Measurements from ENCODE around the gene DAZAP2.
"Not testable (repeated sequence)": the region's sequence is repeated elsewhere in the genome, so short reads cannot be mapped to it uniquely, and the experiment has no call there.

DAZAP2 gene

DNA sequence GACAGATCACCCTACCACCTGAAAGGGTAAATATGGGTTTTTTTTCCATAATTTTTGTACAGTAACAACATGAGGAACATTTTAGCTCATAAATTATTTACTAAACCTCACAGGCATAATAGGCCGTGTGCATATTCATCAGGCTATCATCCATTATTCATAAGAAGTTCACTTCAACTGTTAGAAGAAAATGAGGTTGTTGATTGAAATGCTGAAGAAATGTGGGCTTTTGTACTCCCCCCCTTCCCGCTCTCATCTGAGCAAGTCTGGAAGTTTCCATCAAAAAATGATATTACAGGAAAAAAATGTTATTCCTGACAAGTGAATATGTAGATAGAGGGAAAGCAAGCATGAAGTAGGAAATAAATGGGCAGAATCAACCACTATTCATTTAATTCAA, 12.9 kb upstream of the DAZAP2 start:
- DNase-seq (ENCODE audit: low read depth) = no peak
- no peak overlapping the region for H3K4me3 ChIP-seq (ENCODE audit: low read depth, low read length)
- no peak for TF ChIP-seq POLR2A (IDR thresholded peaks at IDR 0.05; ENCODE audit: extremely low read depth, insufficient read length)

DNA sequence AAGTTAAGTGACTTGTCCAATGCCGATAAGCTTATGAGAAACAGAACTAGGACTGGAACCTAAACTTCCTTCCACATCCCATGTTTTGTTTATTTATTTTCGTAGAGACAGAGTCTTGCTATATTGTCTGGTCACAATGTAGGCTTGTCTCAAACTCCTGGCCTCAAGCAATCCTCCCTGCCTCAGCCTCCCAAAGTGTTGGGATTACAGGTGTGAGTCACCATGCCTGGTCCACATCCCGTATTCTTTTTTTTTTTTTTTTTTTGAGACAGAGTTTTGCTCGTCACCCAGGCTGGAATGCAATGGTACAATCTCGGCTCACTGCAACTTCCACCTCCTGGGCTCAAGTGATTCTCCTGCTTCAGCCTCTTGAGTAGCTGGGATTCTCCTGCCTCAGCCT, 11.5 kb upstream of the DAZAP2 start:
- not testable (repeated sequence) for H3K4me3 ChIP-seq (ENCODE audit: low read depth, low read length); DNase-seq (ENCODE audit: low read depth)

GRCh38 chr12:51227962-51228361, 10.7 kb upstream of the DAZAP2 start:
- H3K4me3 ChIP-seq (ENCODE audit: low read depth, low read length) = no peak overlapping the region
- TF ChIP-seq POLR2A (IDR thresholded peaks at IDR 0.05; ENCODE audit: extremely low read depth, insufficient read length) (no peak), MYC (IDR thresholded peaks at IDR 0.05; ENCODE audit: low read depth, low read length) (no peak)
- TF ChIP-seq, protein P1, sequence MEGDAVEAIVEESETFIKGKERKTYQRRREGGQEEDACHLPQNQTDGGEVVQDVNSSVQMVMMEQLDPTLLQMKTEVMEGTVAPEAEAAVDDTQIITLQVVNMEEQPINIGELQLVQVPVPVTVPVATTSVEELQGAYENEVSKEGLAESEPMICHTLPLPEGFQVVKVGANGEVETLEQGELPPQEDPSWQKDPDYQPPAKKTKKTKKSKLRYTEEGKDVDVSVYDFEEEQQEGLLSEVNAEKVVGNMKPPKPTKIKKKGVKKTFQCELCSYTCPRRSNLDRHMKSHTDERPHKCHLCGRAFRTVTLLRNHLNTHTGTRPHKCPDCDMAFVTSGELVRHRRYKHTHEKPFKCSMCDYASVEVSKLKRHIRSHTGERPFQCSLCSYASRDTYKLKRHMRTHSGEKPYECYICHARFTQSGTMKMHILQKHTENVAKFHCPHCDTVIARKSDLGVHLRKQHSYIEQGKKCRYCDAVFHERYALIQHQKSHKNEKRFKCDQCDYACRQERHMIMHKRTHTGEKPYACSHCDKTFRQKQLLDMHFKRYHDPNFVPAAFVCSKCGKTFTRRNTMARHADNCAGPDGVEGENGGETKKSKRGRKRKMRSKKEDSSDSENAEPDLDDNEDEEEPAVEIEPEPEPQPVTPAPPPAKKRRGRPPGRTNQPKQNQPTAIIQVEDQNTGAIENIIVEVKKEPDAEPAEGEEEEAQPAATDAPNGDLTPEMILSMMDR (IDR thresholded peaks at IDR 0.05; ENCODE audit: low read depth, low read length) = no peak
- TF ChIP-seq, protein P2, sequence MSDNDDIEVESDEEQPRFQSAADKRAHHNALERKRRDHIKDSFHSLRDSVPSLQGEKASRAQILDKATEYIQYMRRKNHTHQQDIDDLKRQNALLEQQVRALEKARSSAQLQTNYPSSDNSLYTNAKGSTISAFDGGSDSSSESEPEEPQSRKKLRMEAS (IDR thresholded peaks at IDR 0.05; ENCODE audit: low read depth, low read length) = no peak
- no peak for DNase-seq (ENCODE audit: low read depth)

DNA sequence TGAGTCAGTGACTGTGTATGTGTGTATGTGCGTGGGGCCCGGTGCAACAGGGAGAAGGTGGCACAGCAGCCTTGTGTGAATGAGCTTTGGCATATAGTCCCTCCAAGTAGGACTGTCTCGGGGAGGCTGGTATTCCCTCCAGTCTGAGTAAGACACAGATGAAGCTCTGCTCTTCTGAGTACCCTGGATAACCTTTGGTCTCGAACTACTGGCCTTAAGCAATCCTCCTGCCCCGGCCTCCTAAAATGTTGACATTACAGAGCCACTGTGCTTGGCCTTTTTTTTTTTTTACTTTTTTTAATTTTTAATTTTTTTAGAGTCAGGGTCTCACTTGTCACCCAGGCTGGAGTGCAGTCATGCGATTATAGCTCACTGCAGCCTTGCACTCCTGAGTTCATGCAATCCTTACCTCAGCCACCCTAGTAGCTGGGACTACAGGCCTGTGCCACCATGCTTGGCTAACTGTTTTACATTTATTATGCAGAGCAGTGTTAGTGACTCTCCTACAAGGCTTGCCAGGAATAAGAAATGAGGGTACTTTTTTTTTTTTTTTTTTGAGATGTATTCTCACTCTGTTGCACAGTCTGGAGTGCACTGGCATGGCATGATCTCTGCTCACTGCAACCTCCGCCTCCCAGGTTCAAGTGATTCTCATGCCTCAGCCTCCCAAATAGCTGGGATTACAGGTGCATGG, 9.4 kb upstream of the DAZAP2 start:
- no peak overlapping the region for H3K4me3 ChIP-seq (ENCODE audit: low read depth, low read length)
- TF ChIP-seq MYC (IDR thresholded peaks at IDR 0.05; ENCODE audit: low read depth, low read length) (no peak), POLR2A (IDR thresholded peaks at IDR 0.05; ENCODE audit: extremely low read depth, insufficient read length) (no peak)
- TF ChIP-seq, protein P2 (IDR thresholded peaks at IDR 0.05; ENCODE audit: low read depth, low read length) = no peak
- TF ChIP-seq, protein P1 (IDR thresholded peaks at IDR 0.05; ENCODE audit: low read depth, low read length) = no peak
- no peak for DNase-seq (ENCODE audit: low read depth)

GRCh38 chr12:51232642-51233041, 6.0 kb upstream of the DAZAP2 start:
- TF ChIP-seq, protein P1 (IDR thresholded peaks at IDR 0.05; ENCODE audit: low read depth, low read length) = no peak
- TF ChIP-seq, protein P2 (IDR thresholded peaks at IDR 0.05; ENCODE audit: low read depth, low read length) = no peak
- TF ChIP-seq MYC (IDR thresholded peaks at IDR 0.05; ENCODE audit: low read depth, low read length) (no peak), POLR2A (IDR thresholded peaks at IDR 0.05; ENCODE audit: extremely low read depth, insufficient read length) (no peak)
- no peak overlapping the region for H3K4me3 ChIP-seq (ENCODE audit: low read depth, low read length)
- DNase-seq (ENCODE audit: low read depth) = no peak

DNA sequence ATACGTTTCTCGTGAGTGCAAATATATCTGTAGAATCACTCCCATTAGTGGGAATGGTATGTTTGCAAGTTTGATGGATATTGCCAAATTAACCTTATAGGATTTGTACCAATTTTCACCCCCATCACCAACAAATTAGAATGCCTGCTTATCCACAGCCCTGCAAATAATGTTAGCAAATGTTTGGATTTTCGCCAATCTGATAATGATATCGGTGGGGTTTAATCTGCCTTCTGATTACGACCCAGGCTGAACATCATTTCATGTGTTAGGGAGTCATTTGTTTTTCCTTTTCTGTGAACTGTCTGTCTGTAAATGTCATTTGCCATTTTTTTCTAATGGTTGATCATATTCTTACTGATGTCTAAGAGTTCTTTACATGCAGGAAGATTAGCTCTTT, 4.1 kb upstream of the DAZAP2 start:
- TF ChIP-seq, protein P1 (IDR thresholded peaks at IDR 0.05; ENCODE audit: low read depth, low read length) = no peak
- TF ChIP-seq MYC (IDR thresholded peaks at IDR 0.05; ENCODE audit: low read depth, low read length) = no peak
- TF ChIP-seq POLR2A (IDR thresholded peaks at IDR 0.05; ENCODE audit: extremely low read depth, insufficient read length) = no peak
- TF ChIP-seq, protein P2 (IDR thresholded peaks at IDR 0.05; ENCODE audit: low read depth, low read length) = no peak
- no peak overlapping the region for H3K4me3 ChIP-seq (ENCODE audit: low read depth, low read length)
- DNase-seq (ENCODE audit: low read depth) = no peak

GRCh38 chr12:51238037-51238509, 553 bp upstream of the DAZAP2 start:
- no peak for DNase-seq (ENCODE audit: low read depth)
- H3K4me3 ChIP-seq (ENCODE audit: low read depth, low read length) = peak overlapping the region; percentile 78
- TF ChIP-seq, protein P2 (IDR thresholded peaks at IDR 0.05; ENCODE audit: low read depth, low read length) = no peak
- TF ChIP-seq, protein P1 (IDR thresholded peaks at IDR 0.05; ENCODE audit: low read depth, low read length) = no peak
- TF ChIP-seq POLR2A (IDR thresholded peaks at IDR 0.05; ENCODE audit: extremely low read depth, insufficient read length) = no peak
- TF ChIP-seq MYC (IDR thresholded peaks at IDR 0.05; ENCODE audit: low read depth, low read length) = no peak
